NCI-H2227 (cell line): ENCODE results near the gene TTYH3.

Experiments used
- DNase-seq: peaks from one replicate; lab custom pipeline; 2025; ENCODE audit not compliant: unreplicated experiment; lab: John Stamatoyannopoulos, UW

TTYH3 gene

DNA sequence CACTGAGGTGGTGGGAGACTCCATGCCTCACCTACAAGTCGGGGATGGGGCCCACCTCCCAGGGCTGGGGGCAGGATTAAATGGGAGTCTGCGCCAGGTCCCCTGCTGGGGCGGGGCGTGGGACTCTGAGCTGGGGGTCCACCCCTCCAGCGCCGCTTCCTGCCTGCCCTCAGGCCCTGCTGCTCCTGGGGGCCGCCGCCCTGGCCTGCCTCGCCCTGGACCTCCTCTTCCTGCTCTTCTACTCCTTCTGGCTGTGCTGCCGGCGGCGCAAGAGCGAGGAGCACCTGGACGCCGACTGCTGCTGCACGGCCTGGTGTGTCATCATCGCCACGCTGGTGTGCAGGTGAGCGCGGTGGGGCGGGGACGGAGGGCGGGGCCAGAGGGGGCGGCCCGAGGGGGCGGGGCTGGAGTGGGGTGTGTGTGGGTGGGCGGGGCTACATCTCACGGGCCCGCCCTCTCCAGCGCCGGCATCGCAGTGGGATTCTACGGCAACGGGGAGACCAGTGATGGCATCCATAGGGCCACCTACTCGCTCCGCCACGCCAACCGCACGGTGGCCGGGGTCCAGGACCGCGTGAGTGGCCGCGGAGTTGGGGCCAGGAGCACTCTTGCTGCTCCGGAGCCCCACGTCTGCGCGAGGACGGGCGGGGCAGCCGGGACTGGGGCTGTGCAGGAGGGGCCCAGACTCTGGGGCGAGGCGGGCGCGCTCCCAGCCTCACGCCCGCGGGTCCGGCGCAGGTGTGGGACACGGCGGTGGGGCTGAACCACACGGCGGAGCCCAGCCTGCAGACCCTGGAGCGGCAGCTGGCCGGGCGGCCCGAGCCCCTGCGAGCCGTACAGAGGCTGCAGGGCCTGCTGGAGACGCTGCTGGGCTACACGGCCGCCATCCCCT is 15.1 kb downstream of the TTYH3 start:
- DNase-seq = no peak

DNA sequence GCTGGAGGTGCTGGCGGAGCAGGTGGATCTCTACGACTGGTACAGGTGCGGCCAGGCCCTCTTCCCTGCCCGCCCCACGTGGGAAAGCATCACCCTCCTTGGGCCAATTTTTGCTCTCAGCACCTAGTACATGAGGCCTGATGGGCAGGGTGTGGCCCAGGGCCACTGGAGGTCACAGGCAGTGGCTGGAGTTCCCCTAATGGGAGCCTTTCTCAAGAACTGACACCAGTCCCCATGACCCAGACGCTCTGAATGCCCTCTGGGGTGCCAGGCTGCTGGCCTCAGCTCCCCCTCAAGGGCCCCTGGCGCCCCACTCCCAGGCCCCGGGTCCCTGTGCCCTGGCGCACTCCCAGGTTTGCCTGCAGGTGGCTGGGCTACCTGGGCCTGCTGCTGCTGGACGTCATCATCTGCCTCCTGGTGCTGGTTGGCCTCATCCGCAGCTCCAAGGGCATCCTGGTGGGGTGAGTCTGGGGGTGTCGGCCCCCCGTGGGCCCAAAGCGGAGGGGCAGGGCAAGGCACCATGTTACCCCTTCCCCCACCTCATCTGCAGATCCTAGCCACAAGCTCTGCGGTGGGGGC is 15.9 kb downstream of the TTYH3 start:
- DNase-seq = no peak

DNA sequence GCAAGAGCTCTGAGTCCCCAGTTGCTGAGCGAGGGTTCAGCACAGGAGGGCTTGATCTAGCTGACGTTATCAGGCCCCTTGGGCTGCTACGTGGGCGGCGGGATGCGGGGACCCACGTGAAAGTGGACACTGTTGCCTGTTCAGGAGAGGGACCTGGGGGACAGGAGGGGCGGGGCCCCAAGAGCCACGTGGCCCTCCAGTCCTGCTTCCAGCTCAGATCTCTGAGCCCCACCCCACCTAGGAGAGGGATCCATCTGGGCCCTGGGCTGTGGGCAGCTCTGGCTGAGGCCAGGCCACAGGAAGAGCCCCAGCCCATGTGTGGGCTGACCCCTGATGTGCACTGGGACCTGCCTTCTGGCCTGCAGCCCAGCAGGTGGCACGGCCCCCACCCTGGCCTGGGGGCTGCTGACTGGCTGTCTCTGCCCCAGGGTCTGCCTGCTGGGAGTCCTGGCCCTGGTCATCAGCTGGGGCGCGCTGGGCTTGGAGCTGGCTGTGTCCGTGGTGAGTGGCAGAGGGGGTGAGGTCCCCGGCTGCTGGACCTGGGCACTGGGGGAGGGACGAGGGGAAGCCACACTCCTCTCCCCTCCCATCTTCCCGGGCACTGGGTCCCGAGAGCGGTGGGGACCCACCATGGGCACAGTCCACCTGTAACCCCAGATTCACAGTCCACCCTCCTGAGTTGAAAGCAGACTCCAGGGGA is 17.5 kb downstream of the TTYH3 start:
- DNase-seq = no peak

- DNase-seq = no peak
Measured at GRCh38 chr7:2649991-2650390, 18.2 kb downstream of the TTYH3 start.

GRCh38 chr7:2650451-2650850 is 18.7 kb downstream of the TTYH3 start:
- no peak for DNase-seq

DNA sequence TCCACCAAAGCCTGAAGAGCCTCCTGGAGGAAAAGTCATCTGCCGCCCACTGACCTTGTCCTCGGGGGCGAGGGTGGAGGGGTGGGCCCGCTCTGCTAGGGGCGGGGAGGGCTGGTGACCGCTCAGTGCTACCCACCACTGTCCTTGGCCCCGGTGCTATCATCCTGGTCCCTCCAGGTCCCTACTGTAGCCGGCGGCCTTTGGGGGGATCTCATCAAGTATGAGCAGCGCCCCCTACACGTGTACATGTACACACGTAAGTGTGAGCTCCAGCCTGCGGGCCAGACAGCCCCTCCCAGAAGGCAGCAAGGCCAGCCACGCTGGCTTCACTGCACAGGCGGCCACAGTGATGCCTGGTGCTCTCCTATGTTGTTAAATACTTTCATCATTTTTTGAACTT is 19.6 kb downstream of the TTYH3 start:
- no peak for DNase-seq

DNA sequence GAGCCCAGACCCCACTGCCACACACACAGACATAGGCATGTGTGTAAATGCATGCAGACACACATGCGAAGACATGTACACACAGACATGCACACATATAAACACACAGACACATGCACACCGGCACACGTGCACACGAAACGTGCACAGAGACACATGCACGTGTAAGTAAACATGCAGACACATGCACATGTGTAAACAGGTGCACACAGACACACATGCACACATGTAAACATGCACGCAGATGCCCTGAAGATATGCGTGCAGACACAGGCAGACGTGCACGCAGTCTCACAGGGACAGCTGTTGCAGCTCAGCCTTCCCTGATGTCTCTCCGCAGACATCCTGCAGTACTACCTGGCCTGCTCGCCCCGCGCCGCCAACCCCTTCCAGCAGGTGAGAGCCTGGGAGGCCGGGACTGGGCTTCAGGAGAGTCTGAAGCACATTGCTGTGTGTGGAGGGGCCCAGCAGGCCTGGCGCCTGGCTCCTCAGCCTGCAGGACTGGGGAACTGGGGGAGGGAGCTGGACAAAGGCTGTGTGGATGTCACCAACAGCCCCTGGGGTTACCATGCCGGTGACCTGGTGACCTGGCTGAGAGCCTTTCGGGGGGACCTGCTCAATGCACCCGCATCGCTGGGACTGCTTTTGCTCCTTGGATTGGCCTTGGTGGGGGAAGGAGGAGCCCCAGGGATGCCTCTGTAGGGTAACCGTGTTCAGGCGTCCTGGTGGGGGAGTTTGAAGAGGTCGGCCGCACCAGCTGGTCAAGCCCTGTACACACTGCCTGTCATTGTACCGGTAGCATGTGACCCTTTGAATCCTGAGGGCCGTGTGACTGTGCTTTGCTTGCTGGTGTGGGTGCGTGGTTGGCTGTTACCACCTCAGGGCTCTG is 20.3 kb downstream of the TTYH3 start:
- DNase-seq = no peak

DNA sequence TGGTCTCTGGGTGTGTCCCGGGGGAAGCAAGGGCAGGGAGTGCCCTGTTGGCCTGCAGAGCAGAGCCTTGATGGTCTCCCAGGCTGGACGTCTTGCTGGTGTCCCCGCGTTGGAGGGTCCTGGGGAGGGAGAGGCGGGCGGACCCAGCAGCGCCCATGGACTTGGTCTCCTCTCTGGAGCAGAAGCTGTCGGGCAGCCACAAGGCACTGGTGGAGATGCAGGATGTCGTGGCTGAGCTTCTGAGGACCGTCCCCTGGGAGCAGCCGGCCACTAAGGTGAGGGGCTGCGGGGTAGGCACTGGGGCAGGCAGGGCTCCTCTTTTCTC is 20.9 kb downstream of the TTYH3 start:
- DNase-seq = no peak

DNA sequence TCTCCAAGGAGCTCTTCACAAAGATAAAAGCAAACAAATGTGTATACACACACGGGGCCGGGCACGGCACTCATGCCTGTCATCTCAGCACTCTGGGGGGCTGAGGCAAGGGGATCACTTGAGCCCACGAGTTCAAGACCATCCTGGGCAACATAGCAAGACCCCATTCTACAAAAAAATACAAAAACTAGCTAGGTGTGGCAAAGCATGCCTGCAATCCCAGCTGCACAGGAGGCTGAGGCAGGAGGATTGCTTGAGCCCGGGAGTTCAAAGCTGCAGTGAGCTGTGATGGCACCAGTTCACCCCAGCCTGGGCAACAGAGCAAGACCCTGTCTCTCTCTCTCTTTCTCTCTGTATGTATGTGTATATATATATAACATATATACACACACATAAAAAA is 22.3 kb downstream of the TTYH3 start:
- no peak for DNase-seq

DNA sequence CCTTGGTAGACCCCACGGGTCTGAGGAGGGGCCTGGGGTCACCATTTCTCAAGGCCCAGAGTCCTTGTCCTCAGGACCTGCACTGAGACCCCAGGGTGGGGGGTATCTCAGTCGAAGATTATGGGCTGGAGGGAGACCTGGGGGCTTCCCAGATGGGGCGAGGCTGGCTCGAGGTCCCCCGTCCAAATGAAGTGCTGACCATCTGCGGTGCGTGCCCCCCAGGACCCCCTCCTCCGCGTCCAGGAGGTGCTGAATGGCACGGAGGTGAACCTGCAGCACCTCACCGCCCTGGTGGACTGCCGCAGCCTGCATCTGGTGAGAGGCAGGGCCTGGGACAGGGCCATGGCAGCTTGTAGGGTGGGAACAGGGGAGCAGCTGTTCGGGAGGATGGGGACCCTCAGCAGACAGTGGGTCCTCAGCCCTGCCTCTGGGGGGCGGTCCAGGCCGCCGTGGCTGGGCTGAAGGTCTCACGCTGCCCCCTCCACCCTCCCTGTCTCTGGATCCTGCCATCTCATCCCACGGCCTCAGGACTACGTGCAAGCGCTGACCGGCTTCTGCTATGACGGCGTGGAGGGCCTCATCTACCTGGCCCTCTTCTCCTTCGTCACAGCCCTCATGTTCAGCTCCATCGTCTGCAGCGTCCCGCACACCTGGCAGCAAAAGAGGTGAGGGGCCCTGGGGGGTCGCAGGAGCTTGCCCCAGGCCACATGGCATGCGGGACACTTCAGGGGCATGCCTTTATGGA is 24.3 kb downstream of the TTYH3 start:
- no peak for DNase-seq

DNA sequence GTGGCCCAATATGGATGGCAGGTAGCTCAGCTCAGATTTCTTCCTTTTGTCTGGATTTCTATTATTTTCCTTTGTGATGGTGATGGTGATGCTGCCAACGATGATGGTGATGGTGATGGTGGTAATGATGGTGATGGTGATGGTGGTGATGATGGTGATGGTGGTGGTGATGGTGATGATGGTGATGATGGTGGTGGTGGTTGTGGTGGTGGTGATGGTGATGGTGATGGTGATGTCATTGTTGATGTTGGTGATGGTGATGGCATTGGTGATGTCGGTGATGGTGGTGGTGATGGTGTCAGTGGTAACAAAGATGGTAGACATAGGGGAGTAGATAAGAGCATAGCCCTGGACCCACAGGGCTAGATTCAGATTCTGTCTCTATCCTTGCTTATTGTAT is 25.4 kb downstream of the TTYH3 start:
- DNase-seq = no peak

GRCh38 chr7:2657920-2658671 is 26.3 kb downstream of the TTYH3 start:
- DNase-seq = no peak

- no peak for DNase-seq
Measured at GRCh38 chr7:2658941-2659340, 27.2 kb downstream of the TTYH3 start.

DNA sequence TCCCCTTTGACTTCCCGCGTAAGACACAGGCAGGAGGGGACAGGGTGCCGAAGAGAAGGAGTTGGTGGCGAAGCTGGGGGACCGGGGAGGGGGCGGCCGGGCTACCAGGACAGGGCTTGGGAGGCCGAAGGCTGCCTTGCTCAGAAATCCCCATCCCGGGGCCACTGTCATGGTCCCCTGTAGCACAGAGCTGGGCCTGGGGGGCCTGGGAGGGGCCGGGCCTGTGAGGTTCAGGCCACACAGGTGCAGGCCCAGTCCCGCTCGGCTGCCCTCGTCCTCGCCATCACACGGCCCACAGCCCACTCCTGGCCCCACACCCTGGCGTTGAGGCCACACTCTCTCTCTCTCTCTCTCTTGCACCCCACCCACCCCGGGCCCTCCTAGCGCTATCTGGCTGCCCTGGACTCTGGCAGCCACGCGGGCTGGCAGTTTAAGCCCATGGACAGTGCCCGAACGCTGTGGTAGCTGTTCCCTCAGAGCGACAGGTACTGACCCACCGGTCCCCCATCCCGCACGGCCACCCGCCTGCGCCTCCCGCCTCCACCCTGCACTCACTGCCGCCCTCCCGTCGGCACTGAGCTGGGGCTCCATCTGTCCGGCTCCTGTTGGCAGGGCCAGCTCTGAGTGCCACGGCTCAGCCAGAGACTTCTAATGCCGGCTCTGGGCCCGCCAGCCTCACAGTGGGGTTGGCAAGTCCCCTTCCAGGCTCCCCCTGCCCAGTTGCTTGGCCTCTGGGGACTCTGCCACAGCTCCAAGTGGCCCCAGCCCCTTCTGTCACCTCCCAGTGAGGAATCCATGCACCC is 28.0 kb downstream of the TTYH3 start:
- no peak for DNase-seq

GRCh38 chr7:2660359-2661095 is 28.7 kb downstream of the TTYH3 start:
- DNase-seq = no peak

GRCh38 chr7:2661096-2661449 is 29.3 kb downstream of the TTYH3 start:
- DNase-seq = no peak

- DNase-seq = no peak
Measured at GRCh38 chr7:2661602-2662272, 30.0 kb downstream of the TTYH3 start.
